Fibroblast of skin of right biceps (primary cell): ENCODE data around the gene PFDN6.

Experiments
- DNase-seq: peaks from one replicate; pipeline ENCODE4 v3.0.0-alpha.2; 2013

The PFDN6 gene

GRCh38 chr6:33296797-33297405 lies 7.5 kb downstream of the PFDN6 start:
- no peak for DNase-seq

GRCh38 chr6:33297406-33297955 lies 8.1 kb downstream of the PFDN6 start:
- DNase-seq: no peak

- peak; percentile 83 for DNase-seq
Measured at GRCh38 chr6:33297956-33298772, 8.8 kb downstream of the PFDN6 start.

GRCh38 chr6:33298773-33299236 lies 9.4 kb downstream of the PFDN6 start, which contains the start of gene RGL2:
TSS of gene RGL2 (minus strand) at chr6:33298942. CDS start at chr6:33298610, 332 bp downstream.
- peak; percentile 63 for DNase-seq

GRCh38 chr6:33299237-33299944 lies 10.0 kb downstream of the PFDN6 start:
- peak; percentile 93 for DNase-seq

- no peak for DNase-seq
Measured at GRCh38 chr6:33301877-33302276, 12.5 kb downstream of the PFDN6 start.

GRCh38 chr6:33304216-33304615 lies 14.8 kb downstream of the PFDN6 start:
- DNase-seq: no peak

GRCh38 chr6:33305052-33305451 lies 15.7 kb downstream of the PFDN6 start:
- no peak for DNase-seq

GRCh38 chr6:33306356-33306755 lies 17.0 kb downstream of the PFDN6 start:
- no peak for DNase-seq

- peak; percentile 64 for DNase-seq
Measured at GRCh38 chr6:33312361-33313104, 23.1 kb downstream of the PFDN6 start.

- DNase-seq: peak; percentile 28
Measured at GRCh38 chr6:33313105-33313708, 23.8 kb downstream of the PFDN6 start.

GRCh38 chr6:33313709-33314514 lies 24.5 kb downstream of the PFDN6 start, which contains the start of gene TAPBP:
TSS of gene TAPBP (minus strand) at chr6:33314078. CDS start at chr6:33314041, 37 bp downstream.
- DNase-seq: peak; percentile 65

- peak; percentile 79 for DNase-seq
Measured at GRCh38 chr6:33314515-33314942, 25.1 kb downstream of the PFDN6 start.

GRCh38 chr6:33314943-33315792 lies 25.8 kb downstream of the PFDN6 start:
- DNase-seq: peak; percentile 19

GRCh38 chr6:33315793-33316602 lies 26.6 kb downstream of the PFDN6 start:
- no peak for DNase-seq

GRCh38 chr6:33316603-33317418 lies 27.4 kb downstream of the PFDN6 start:
- no peak for DNase-seq

GRCh38 chr6:33317419-33317668 lies 27.9 kb downstream of the PFDN6 start:
- no peak for DNase-seq

GRCh38 chr6:33317669-33318425 lies 28.4 kb downstream of the PFDN6 start, which contains the start of gene ZBTB22:
TSS of gene ZBTB22 (minus strand) at chr6:33317744. CDS start at chr6:33316916, 828 bp downstream.
- DNase-seq: peak; percentile 99
